ENCODE results near the gene THSD8.

Gene THSD8

DNA sequence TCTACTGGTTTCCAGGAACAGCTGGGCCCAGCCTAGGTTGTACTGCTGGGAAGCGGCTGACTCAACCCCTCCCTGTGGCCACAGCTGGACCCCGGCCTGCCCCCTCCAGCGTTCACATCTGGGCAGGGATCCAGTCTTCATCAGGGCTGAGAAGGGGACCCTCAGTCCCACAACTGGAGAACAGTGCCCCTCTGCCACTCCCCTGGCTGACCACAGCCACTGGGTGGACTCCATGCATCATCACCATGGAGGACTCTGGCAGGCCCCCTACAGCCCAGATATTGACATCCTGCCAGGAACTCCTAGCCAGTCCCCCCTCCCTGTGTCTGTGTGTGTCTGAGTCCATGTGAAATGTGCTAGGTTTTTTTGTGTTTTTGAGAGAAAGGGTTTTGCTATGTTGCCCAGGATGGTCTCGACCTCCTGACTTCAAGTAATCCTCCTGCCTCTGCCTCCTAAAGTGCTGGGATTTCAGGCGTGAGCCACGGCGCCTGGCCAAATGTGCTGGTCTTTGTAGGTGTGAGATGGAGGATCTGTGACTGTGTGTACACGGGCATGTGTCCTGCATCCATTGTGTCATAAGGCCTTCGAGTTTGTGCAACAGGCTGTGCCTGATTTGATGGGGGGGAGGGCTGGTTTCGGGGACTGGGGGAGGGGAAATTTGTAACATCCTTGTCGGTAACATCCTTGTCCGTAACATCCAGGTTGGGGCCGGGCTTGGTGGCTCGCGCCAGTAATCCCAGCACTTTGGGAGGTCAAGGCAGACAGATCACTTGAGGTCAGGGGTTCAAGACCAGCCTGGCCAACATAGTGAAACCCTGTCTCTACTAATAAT lies 22.5 kb upstream of the THSD8 start:
- no peak for DNase-seq

DNA sequence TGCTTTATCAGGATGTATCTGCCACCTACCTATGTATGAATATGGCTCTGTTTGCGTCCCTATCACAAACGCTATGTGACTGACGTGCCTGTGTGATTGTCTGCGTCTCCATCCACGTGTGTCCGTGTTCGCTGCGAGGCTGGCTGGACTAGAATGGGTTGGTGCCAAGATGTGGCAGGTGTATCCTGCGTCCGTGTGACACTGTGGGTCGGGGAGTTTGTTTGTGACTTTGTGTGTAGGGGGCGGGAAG lies 19.8 kb upstream of the THSD8 start:
- no peak for DNase-seq

GRCh38 chr19:12782424-12783290 lies 19.2 kb upstream of the THSD8 start:
- DNase-seq, result peak; percentile 62 to 89 (median 84)

DNA sequence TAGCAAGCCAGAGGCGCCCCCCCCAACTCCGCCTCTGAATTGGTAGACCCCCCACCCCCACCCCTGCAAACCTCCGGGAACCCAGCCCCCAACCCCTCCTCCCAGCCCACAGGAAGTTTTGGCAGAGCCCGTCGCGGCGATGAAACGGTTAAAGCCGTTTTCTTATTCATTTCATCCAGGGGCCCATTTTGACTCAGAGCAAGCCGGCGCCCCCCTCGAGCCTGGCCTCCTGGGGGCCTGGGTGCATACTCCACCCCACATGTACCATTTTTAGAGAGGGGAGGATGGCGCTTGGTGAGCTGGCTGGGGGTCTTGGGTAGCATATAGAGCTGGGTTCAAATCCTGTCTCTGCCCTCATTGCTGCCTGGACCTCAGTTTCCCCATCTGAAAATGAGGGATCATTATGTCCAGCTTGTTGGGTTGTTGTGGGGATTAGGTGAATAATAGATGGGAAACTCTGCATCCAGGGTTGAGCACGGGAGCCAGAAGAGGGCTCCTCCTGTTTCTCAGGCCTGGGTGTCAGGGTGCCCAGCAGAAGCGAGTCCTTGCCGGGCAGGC lies 18.5 kb upstream of the THSD8 start:
- DNase-seq, result peak in 1 of 4 experiments; percentile 48

DNA sequence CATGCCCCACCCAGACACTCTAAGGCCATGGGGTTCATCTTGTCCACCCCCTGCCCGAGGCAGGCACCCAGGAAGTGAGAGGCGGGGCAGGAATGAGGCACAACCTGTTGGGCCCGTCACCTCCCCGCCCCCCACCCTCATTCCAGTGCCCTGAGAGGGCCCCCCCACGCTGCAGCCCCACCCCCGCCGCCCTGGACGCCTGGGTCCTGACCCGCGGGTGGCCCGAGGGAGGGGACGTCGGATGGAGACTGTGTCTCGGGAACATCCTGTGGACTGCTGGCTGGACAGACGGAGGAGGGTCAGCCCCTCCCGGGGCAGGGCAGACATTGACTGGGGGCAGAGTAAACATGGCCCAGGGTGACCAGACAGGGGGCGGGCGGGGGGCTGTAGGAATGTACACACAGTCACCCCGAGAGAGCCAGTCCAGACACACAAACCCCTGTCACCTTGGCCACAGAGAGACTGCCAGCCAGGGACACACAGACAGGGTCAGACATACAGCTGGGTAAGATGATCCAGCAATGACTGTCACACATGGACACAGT lies 17.9 kb upstream of the THSD8 start:
- DNase-seq, result no peak

DNA sequence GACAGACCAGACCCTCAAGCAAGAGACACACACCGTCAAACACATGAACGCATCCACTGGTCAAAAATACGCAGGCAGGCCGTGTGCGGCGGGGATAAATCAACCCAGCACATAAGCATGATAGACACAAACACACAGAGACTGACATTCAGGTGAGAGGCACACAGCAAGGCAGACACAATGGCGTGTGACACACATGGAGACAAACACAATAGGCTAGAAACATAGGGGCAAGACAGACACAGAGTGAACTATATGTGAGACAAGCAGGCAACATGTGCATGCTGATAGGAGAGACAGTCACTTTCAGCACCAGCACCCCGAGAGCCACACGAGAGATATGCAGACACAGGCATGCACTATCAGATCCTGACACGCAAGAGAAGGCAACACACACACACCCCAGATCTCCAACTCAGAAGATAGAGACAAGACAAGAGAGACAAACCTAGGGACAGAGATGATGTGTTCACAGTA lies 17.4 kb upstream of the THSD8 start:
- no peak for DNase-seq

- DNase-seq, result no peak
Measured at GRCh38 chr19:12784871-12785430, 16.9 kb upstream of the THSD8 start.

GRCh38 chr19:12785431-12786031 lies 16.3 kb upstream of the THSD8 start:
- DNase-seq, result no peak

GRCh38 chr19:12786141-12786870 lies 15.6 kb upstream of the THSD8 start:
- no peak for DNase-seq

- no peak for DNase-seq
Measured at GRCh38 chr19:12786952-12787351, 14.9 kb upstream of the THSD8 start.

DNA sequence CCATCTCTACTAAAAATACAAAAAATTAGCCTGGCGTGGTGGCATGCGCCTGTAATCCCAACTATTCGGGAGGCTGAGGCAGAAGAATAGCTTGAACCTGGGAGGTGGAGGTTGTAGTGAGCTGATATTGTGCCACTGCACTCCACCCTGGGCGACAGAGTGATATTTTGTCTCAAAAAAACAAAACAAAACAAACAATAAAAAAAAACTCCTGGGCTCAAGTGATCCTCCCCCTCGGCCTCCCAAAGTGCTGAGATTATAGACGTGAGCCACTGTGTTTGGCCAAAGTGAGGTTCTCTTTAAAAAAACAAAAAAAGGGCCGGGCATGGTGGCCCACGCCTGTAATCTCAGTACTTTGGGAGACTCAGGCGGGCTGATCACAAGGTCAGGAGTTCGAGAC lies 14.4 kb upstream of the THSD8 start:
- DNase-seq, result no peak

- no peak for DNase-seq
Measured at GRCh38 chr19:12788042-12788681, 13.7 kb upstream of the THSD8 start.

GRCh38 chr19:12788682-12789097 lies 13.2 kb upstream of the THSD8 start:
- no peak for DNase-seq

- DNase-seq, result no peak
Measured at GRCh38 chr19:12789098-12789903, 12.6 kb upstream of the THSD8 start.

DNA sequence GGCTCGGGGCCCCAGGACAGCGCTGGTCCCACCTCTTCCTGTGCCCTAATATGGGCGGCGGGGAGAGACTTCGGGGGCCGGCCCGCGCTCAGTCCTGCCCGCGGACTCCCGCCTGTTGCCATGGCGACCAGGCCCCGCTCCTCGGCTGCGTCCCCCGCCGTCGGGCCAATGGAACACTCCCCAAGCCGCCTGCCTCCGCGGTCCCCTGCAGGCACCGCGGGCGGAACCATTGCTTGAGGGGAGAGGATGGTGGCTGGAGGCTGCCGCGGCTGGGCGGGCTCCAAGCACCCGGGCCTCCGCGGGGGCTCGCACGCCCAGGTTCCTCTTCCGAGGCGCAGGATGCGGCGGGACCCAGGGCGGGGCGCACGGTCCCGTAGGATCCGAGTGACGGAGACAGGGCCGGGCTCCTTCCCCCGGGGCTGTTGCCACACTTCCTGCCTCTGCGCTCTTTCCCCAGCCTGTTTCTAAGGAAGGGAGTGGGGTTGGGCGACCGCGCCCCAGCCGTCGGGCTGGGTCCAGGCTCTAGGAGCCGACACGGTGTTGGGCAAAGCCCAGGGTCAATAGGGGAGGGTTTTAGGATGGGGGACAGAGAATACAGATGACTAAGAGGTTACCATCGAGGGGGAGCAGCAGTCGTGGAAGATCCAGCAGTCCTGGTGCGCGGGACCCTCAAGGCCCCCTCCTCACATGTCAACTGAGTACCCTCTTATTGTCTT lies 11.8 kb upstream of the THSD8 start:
- DNase-seq, result peak; percentile 80 to 84 (median 81)

DNA sequence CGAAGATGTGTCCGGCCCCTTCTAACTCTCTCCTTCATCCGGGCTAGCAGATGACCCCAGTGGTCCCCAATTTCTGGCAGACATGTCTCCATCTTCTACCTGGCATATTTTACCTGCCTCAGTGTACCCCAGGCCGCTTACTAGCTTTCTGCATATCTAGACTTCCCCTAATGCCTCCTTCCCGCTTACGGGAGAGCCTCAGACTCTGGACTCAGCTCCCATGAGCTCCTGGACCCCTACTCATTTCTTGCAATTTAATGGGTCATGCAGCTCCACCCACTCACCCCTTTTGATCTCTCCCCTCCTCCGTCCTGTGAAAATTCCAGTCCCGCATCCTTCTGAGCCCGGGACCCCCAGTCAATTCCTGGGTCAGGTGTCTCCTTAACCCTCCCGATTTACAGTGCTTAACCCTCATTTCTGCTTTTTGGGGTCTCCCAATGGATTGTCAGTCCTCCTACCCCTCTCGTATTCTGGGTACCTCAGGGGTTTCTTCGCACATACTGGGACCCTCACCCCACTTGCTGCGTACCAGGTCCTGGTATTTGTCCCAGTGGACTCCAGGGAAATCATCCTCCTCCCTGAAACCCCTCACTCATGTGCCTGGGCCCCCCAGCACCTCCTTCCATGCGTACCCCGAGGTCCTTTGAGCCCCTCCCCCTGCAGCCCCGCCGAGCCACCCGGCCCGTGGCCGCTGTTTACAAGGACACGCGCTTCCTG lies 11.1 kb upstream of the THSD8 start:
- DNase-seq, result no peak

DNA sequence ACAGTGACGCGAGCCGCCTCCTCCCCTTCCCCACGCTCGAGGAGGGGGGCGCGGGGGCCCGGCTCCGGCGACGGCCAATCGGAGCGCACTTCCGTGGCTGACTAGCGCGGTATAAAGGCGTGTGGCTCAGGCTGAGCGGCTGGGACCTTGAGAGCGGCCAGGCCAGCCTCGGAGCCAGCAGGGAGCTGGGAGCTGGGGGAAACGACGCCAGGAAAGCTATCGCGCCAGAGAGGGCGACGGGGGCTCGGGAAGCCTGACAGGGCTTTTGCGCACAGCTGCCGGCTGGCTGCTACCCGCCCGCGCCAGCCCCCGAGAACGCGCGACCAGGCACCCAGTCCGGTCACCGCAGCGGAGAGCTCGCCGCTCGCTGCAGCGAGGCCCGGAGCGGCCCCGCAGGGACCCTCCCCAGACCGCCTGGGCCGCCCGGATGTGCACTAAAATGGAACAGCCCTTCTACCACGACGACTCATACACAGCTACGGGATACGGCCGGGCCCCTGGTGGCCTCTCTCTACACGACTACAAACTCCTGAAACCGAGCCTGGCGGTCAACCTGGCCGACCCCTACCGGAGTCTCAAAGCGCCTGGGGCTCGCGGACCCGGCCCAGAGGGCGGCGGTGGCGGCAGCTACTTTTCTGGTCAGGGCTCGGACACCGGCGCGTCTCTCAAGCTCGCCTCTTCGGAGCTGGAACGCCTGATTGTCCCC lies 10.4 kb upstream of the THSD8 start, which contains the start of gene JUNB:
JUNB (plus strand) TSS at position 142 of the 706 bp plus-strand sequence; CDS start at position 428, 286 bp downstream.
- DNase-seq, result peak; percentile 90 to 97 (median 94)
